22Rv1 (cell line): ENCODE measurements around the gene GTF3C2.

Experiments
- ZFX ChIP-seq: fragments of 450-650 bp; IDR thresholded peaks from 2 replicates; pipeline ENCODE4 v1.6.1; 2017; ENCODE audit warnings: antibody characterized with exemption, borderline replicate concordance
- TF ChIP-seq, protein P1 (sequence below): fragments of 450-650 bp; IDR thresholded peaks from 2 replicates; pipeline ENCODE4 v1.5.1; 2017; ENCODE audit warnings: mild to moderate bottlenecking

DNA sequence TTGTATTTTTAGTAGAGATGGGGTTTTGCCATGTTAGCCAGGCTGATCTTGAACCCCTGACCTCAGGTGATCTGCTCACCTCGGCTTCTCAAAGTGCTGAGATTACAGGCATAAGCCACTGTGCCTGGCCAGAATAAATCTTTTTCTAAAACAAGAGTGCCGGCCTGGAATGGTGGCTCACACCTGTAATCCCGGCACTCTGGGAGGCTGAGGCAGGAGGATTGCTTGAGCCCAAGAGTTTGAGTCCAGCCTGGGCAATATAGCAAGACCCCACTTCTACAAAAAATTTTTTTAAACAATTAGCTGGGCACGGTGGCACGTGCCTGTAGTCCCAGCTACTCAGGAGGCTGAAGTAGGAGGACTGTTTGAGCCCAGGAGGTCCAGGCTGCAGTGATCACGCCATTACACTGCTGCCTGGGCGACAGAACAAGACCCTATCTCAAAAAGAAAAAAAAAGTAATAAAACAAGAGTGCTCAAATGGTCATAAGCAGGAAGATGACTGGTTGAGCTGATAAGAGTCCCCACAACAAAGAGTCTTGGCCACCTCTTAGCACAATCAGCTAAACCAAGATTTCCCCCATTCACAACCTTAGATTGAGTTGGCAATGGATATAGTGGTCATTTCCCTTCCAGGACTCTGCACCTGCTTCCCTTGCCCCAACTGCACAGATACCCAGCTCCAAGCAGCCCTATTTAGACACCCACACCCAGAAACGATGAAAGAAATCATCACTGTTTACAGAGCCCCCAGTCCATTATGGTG, 42.5 kb downstream of the GTF3C2 start:
- TF ChIP-seq, protein P1, sequence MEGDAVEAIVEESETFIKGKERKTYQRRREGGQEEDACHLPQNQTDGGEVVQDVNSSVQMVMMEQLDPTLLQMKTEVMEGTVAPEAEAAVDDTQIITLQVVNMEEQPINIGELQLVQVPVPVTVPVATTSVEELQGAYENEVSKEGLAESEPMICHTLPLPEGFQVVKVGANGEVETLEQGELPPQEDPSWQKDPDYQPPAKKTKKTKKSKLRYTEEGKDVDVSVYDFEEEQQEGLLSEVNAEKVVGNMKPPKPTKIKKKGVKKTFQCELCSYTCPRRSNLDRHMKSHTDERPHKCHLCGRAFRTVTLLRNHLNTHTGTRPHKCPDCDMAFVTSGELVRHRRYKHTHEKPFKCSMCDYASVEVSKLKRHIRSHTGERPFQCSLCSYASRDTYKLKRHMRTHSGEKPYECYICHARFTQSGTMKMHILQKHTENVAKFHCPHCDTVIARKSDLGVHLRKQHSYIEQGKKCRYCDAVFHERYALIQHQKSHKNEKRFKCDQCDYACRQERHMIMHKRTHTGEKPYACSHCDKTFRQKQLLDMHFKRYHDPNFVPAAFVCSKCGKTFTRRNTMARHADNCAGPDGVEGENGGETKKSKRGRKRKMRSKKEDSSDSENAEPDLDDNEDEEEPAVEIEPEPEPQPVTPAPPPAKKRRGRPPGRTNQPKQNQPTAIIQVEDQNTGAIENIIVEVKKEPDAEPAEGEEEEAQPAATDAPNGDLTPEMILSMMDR, result no peak
- TF ChIP-seq ZFX, result no peak
